Activated CD8-positive, alpha-beta memory T cell treated with anti-CD3 and anti-CD28 coated beads, Interleukin-2, amount 50 U/mL, for 48 hours (primary cell): ENCODE measurements around the gene KRT76.
A peak's percentile ranks its signal among the peaks of the same experiment; 100 is the strongest.
"Not testable (repeated sequence)": the region's sequence is repeated elsewhere in the genome, so short reads cannot be mapped to it uniquely, and the experiment has no call there.

Experiments
- DNase-seq: peaks from one replicate; pipeline ENCODE4 v3.0.0-alpha.2; 2020

KRT76 gene

GRCh38 chr12:52777566-52777965 lies 421 bp upstream of the KRT76 start:
- no peak for DNase-seq

GRCh38 chr12:52776435-52776834 lies 710 bp downstream of the KRT76 start:
- DNase-seq: no peak

- no peak for DNase-seq
Measured at GRCh38 chr12:52774629-52775250, 2.4 kb downstream of the KRT76 start.

GRCh38 chr12:52772772-52773171 lies 4.4 kb downstream of the KRT76 start:
- no peak for DNase-seq

GRCh38 chr12:52772188-52772587 lies 5.0 kb downstream of the KRT76 start:
- peak; percentile 10 for DNase-seq

GRCh38 chr12:52771505-52771904 lies 5.6 kb downstream of the KRT76 start:
- no peak for DNase-seq

GRCh38 chr12:52771088-52771487 lies 6.1 kb downstream of the KRT76 start:
- DNase-seq: no peak

GRCh38 chr12:52769946-52770345 lies 7.2 kb downstream of the KRT76 start:
- no peak for DNase-seq

- DNase-seq: peak; percentile 15
Measured at GRCh38 chr12:52769354-52769753, 7.8 kb downstream of the KRT76 start.

- DNase-seq: peak; percentile 23
Measured at GRCh38 chr12:52768479-52769200, 8.5 kb downstream of the KRT76 start.

- DNase-seq: no peak
Measured at GRCh38 chr12:52767427-52767826, 9.7 kb downstream of the KRT76 start.

- no peak for DNase-seq
Measured at GRCh38 chr12:52767020-52767379, 10.1 kb downstream of the KRT76 start.

GRCh38 chr12:52766351-52767019 lies 10.7 kb downstream of the KRT76 start:
- DNase-seq: no peak

GRCh38 chr12:52765702-52766101 lies 11.4 kb downstream of the KRT76 start:
- peak; percentile 18 for DNase-seq

- no peak for DNase-seq
Measured at GRCh38 chr12:52763991-52764390, 13.2 kb downstream of the KRT76 start.

- DNase-seq: no peak
Measured at GRCh38 chr12:52763036-52763659, 14.0 kb downstream of the KRT76 start.

GRCh38 chr12:52761802-52762201 lies 15.3 kb downstream of the KRT76 start:
- no peak for DNase-seq

- not testable (repeated sequence) for DNase-seq
Measured at GRCh38 chr12:52761218-52761617, 15.9 kb downstream of the KRT76 start.

GRCh38 chr12:52760623-52761022 lies 16.5 kb downstream of the KRT76 start:
- DNase-seq: no peak

GRCh38 chr12:52759695-52760094 lies 17.4 kb downstream of the KRT76 start:
- DNase-seq: no peak

GRCh38 chr12:52759218-52759617 lies 17.9 kb downstream of the KRT76 start:
- DNase-seq: no peak

- no peak for DNase-seq
Measured at GRCh38 chr12:52757449-52758176, 19.5 kb downstream of the KRT76 start.
